Measurements from ENCODE around the gene EML4. TPM values are rescaled to one million over a fixed set of nuclear protein-coding genes. Genes with fewer than 3 reads are reported as not detected.
"Not testable (repeated sequence)": the region's sequence is repeated elsewhere in the genome, so short reads cannot be mapped to it uniquely, and the experiment has no call there.

EML4 gene
- total RNA-seq, 4 donors from 2014 or later, result 33.3 to 79.6 (median 41.5) TPM

DNA sequence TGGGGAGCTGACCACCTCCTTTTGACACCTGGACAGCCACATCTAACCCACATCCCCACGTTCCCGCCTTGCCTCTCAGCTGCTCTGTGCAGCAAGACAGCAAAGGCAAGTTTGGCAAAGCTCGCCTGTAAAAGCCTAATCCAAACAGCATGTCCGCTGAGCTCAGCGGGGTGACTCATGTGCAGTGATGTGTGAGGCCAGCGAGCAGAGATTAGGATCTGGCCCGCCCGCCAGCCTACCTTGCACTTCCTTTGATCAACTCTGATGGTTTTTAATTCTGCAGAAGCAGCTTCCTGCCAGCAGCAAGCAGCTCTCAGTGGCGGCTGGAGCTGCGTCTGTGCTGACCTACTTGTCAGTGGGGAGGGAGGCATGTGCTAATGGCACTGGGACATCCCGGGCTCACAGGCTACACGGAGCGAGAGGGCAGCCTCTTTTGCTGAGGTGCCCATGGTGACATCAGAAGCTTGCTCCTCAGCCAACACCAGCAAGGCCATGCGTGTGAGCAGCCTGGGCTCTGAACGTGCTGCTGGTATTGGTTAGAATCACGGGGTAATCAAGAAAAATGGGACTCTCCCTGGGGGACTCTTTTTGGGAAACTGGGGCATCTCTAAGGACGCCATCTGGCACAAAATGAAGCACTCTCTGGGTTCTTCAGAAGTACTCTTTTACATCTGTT, 36.0 kb upstream of the EML4 start:
- ATAC-seq (ENCODE audit: low FRiP score), result peak; percentile 86
- DNase-seq (ENCODE audit: low spot score), result peak; percentile 57
- TF ChIP-seq, protein P1, sequence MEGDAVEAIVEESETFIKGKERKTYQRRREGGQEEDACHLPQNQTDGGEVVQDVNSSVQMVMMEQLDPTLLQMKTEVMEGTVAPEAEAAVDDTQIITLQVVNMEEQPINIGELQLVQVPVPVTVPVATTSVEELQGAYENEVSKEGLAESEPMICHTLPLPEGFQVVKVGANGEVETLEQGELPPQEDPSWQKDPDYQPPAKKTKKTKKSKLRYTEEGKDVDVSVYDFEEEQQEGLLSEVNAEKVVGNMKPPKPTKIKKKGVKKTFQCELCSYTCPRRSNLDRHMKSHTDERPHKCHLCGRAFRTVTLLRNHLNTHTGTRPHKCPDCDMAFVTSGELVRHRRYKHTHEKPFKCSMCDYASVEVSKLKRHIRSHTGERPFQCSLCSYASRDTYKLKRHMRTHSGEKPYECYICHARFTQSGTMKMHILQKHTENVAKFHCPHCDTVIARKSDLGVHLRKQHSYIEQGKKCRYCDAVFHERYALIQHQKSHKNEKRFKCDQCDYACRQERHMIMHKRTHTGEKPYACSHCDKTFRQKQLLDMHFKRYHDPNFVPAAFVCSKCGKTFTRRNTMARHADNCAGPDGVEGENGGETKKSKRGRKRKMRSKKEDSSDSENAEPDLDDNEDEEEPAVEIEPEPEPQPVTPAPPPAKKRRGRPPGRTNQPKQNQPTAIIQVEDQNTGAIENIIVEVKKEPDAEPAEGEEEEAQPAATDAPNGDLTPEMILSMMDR (IDR thresholded peaks at IDR 0.05), result no peak

DNA sequence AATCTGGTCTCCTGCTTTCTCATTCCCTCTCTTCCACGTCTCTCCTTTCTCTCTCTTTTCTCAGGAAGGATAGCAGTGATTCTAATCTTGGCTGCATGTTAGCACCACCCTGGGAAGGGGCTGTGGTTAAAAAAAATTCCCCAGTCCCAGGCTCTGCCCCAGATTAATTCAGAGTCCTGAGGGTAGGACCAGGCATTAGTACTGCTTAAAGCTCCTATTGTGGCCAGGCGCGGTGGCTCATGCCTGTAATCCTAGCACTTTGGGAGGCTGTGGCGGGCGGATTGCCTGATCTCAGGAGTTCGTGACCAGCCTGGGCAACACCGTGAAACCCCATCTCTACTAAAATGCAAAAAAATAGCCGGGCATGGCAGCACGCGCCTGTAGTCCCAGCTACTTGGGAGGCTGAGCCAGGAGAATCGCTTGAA, 35.4 kb upstream of the EML4 start:
- no peak for DNase-seq (ENCODE audit: low spot score)
- no peak for ATAC-seq (ENCODE audit: low FRiP score)
- TF ChIP-seq, protein P1 (IDR thresholded peaks at IDR 0.05), result no peak

DNA sequence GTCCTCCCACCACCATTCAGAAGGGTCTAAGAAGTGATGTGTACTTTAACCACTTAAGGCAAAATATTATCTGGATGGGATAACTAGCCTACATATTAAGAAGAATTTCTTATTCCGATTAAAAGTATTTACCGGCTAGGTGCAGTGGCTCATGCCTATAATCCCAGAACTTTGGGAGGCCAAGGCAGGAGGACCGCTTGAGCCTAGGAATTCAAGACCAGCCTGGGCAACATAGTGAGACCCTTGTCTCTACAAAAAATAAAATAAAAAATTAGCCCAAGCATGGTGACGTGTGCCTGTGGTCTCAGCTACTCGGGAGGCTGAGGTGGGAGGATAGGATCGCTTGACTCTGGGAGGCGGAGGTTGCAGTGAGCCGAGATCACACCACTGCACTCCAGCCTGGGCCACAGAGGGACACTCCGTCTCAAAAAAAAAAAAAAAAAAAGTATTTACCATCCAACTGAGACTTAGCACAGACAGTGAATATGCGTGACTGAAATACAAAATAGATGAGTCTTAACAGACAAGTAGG, 34.7 kb upstream of the EML4 start:
- DNase-seq (ENCODE audit: low spot score); ATAC-seq (ENCODE audit: low FRiP score): not testable (repeated sequence)

DNA sequence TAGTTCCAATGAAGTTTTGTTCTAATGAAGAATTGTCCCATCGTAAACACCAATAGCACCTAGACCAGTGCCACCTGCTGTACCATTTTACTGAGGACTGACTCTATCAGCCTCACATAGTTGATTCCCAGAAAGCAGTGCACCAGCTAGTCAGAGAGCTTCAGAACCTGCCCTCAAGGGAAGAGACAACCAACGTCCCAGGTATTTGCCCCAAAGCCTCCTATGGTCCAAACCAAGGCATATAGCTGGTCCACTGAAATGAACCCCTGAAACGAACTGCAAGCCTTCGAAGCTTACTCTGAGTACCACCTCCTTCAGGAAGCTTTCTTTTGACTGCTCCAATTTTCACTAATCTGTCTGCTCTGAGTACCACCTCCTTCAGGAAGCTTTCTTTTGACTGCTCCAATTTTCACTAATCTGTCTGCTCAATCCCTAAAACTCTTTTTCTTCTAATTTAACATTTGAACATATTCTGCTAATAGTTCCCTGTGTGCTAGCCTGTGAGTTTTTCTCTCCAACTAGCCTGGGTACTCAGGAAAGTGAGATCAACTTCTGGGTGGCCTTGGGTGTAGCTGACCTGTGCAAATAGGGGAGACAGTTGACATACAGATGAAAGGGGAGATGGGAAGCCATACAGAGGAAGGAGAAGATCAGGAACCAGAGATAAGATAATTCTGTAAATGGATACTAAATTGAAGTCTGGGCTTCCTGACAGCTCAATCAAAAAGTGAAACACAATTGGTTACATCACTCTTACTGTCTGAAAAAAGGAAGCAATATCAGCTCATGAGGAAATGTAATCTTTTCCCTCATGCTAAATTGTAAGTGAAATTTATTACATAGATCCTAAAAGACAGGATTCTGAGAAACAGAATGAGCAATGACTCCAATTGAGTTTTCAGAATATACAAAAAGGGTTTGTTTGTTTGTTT, 33.5 kb upstream of the EML4 start:
- TF ChIP-seq, protein P1 (IDR thresholded peaks at IDR 0.05), result no peak
- DNase-seq (ENCODE audit: low spot score) (no peak), ATAC-seq (ENCODE audit: low FRiP score) (no peak)

DNA sequence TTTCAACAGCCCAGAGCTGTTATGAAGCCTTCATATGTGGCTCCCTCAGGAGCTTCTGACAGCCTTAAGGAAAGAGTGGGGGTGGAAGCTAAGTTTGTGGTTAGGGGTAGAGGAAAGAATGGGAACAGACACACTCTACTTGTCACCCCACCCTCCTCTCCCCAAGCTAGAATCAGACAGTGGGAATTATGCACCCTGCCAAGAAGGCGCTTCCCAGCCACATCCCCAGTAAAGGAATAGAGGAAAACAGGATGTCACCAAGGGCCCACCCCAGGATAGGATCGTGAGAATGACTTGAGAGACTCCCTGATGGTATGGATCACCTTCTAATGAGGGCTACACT, 32.4 kb upstream of the EML4 start:
- DNase-seq (ENCODE audit: low spot score) (no peak), ATAC-seq (ENCODE audit: low FRiP score) (no peak)
- TF ChIP-seq, protein P1 (IDR thresholded peaks at IDR 0.05), result no peak

DNA sequence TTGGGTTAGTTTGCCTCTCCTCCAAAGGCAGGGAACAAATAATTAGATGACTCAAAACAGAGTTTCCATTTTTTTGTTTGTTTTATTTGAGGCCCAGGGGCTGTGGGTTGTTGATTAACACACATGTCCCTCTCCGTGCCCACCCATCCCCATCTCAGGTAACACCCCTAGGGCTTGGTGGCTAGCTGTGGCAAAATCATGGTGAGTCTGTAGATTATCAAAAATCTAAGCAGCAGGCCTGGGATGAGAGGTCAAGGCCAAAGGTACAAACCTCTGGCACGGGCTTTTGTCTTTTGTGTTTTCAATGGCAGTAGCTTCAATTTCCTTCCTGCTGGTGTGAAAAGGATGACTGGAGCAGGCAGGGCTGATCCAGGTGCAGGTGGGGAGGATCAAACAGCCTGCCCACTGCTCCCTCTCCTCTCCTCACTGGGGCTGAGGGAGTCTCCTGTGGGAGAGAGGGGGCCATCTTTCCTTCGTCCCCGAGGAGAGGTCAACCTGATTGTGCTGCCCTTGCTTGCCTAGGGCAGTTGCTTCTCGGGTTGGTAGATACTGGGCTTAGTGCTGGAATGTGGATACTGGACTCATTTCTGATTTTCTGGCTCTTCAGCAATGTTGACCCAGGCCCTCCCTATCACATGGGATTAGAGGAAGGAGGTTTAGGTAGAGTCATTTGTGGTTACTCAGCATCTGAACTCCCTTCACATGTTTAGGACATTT, 31.9 kb upstream of the EML4 start:
- DNase-seq (ENCODE audit: low spot score) (no peak), ATAC-seq (ENCODE audit: low FRiP score) (no peak)
- TF ChIP-seq, protein P1 (IDR thresholded peaks at IDR 0.05), result no peak

All from omental fat pad (tissue), 4 donors.